ENCODE results near the gene SEC24D. TPM values are rescaled to one million over a fixed set of nuclear protein-coding genes. Genes with fewer than 3 reads are reported as not detected.

The SEC24D gene
- total and polyA plus RNA-seq, 2 donors (not counting 3 experiments of a cell fraction or from before 2014, with no cell fraction given): 81.5 to 127 TPM

- H3K27ac ChIP-seq (ENCODE audit: insufficient read depth, low read depth, low read length): no peak overlapping the region
- FAIRE-seq: no peak
- CTCF ChIA-PET: interaction anchor here (0.7 to 2.2 kb wide), 7 partner anchors 10 to 320 kb away, joined by 4 to 10 read pairs (median 8); no protein-coding TSS in a partner anchor
Measured at GRCh38 chr4:118884716-118885115, 48.8 kb upstream of the SEC24D start.

More at GRCh38 chr4:118884716-118885115, 48.8 kb upstream of the SEC24D start:
- no peaks in the 10 kb centered on the region for H4K20me1 ChIP-seq (replicated peaks; ENCODE audit: control insufficient read depth, extremely low read depth, insufficient read depth, low read length)
- DNase-seq (ENCODE audit: low read depth, low spot score): no peak
- H3K36me3 ChIP-seq (ENCODE audit: control insufficient read depth in 2 of 2, extremely low read depth in 1 of 2, insufficient read depth in 2 of 2, low read length in 2 of 2): no peaks in the 10 kb centered on the region
- no peaks in the 10 kb centered on the region for H3K9me3 ChIP-seq (replicated peaks; ENCODE audit: control insufficient read depth, insufficient read depth, low read length)
- no peak overlapping the region for H3K4me2 ChIP-seq (ENCODE audit: insufficient read depth, low read length)
- intact Hi-C loops (cut with micrococcal nuclease) (loop anchor here (5.0 kb wide), 1 partner anchor 197 kb away; the partner anchor contains the start of gene METTL14), dilution Hi-C loops (cut with MboI; ENCODE audit: extremely low pct_ligation_motif_present, low sequenced_read_pairs) (no loop called here)
- no peak overlapping the region for H2AFZ ChIP-seq (ENCODE audit: low read depth, low read length)
- no peaks in the 10 kb centered on the region for H3K27me3 ChIP-seq (ENCODE audit: control insufficient read depth in 2 of 2, insufficient read depth in 2 of 2, low read length in 2 of 2)
- H3K4me3 ChIP-seq (replicated peaks in 1 of 3; ENCODE audit: insufficient read depth in 1 of 3, low read depth in 1 of 3, low read length in 3 of 3): no peak overlapping the region
- no TSS peak for BruUV-seq (replicated peaks)
- POLR2A ChIA-PET: no interaction called here
- peaks cover 8% of the 10 kb centered on the region for H3K4me1 ChIP-seq (ENCODE audit: control insufficient read depth, extremely low read depth, insufficient read depth, low read length)
- no peaks in the 10 kb centered on the region for H3K79me2 ChIP-seq (ENCODE audit: control insufficient read depth, insufficient read depth, low read length)
- no peaks in the 10 kb centered on the region for H3K9me1 ChIP-seq (replicated peaks; ENCODE audit: control insufficient read depth, extremely low read depth, insufficient read depth, low read length)
- no peak overlapping the region for H3K9ac ChIP-seq (replicated peaks; ENCODE audit: extremely low read depth, insufficient read depth, low read length)
- no peak for TF ChIP-seq POLR2A (IDR thresholded peaks at IDR 0.05; ENCODE audit: low read depth, low read length)
- no peak for TF ChIP-seq MAX (IDR thresholded peaks at IDR 0.05; ENCODE audit: insufficient read depth, insufficient read length)
- TF ChIP-seq POLR2AphosphoS5 (IDR thresholded peaks at IDR 0.05; ENCODE audit: insufficient read depth, low read depth, low read length): no peak
- no peak for TF ChIP-seq GATA2 (IDR thresholded peaks at IDR 0.05; ENCODE audit: insufficient read depth, insufficient read length, low read depth, low read length)
- TF ChIP-seq FOS (IDR thresholded peaks at IDR 0.05; ENCODE audit: borderline replicate concordance, insufficient read depth, low read length): no peak
- no peak for TF ChIP-seq MYC (IDR thresholded peaks at IDR 0.05; ENCODE audit: low read depth, low read length)
- TF ChIP-seq EZH2 (IDR thresholded peaks at IDR 0.05; ENCODE audit: borderline replicate concordance, low read depth, low read length, severe bottlenecking): no peak
- no peak for TF ChIP-seq CTCF (IDR thresholded peaks at IDR 0.05; ENCODE audit: extremely low read depth in 1 of 2, insufficient read depth in 1 of 2, low read depth in 1 of 2, low read length in 2 of 2)
- TF ChIP-seq JUN (IDR thresholded peaks at IDR 0.05; ENCODE audit: borderline replicate concordance, insufficient read depth, insufficient read length, low read depth): no peak
